H4 (cell line): ENCODE data around the gene CRTC2. TPM values are rescaled to one million over a fixed set of nuclear protein-coding genes. Genes with fewer than 3 reads are reported as not detected.

ENCODE experiments used
- total RNA-seq: library from RNA; depleted of rRNA; stranded (reverse); fragments of >200 nt; shearing (Covaris generic); gene quantifications from 2 replicates; pipeline ENCODE4 v1.2.3, GENCODE V29; 2014; rRNA removed

Gene CRTC2
- total RNA-seq, 1 experiment from 2014 or later: 6.5 TPM

Other genes starting within 250 kb of the CRTC2 start
- gene INTS3, start 230.6 kb downstream of the CRTC2 start, total RNA-seq: 16.7 and 18.6 TPM in 2 replicates
- gene SLC27A3, start 183.2 kb downstream of the CRTC2 start, total RNA-seq: 0.93 and 2.9 TPM in 2 replicates
- gene GATAD2B, start 35.6 kb downstream of the CRTC2 start, total RNA-seq: 4.9 and 7.2 TPM in 2 replicates
- 3.5 and 4.3 TPM in 2 replicates for gene DENND4B, start 11.9 kb downstream of the CRTC2 start, total RNA-seq
- 93.2 and 96.9 TPM in 2 replicates for gene SLC39A1, start 4.9 kb upstream of the CRTC2 start, total RNA-seq
- gene CREB3L4, start 9.3 kb upstream of the CRTC2 start, total RNA-seq: 9.6 and 13.3 TPM in 2 replicates
- gene JTB, start 19.1 kb upstream of the CRTC2 start, total RNA-seq: 256 and 283 TPM in 2 replicates
- 29.2 and 36.1 TPM in 2 replicates for gene RAB13, start 27.7 kb upstream of the CRTC2 start, total RNA-seq
- 3,546 and 4,042 TPM in 2 replicates for gene RPS27, start 32.1 kb upstream of the CRTC2 start, total RNA-seq
- 0.02 TPM in 1 of 2 replicates, not detected in the other for gene NUP210L, start 196.5 kb upstream of the CRTC2 start, total RNA-seq
- 482 and 546 TPM in 2 replicates for gene TPM3, start 233.5 kb upstream of the CRTC2 start, total RNA-seq
- gene CFAP141, start 247.7 kb upstream of the CRTC2 start, total RNA-seq: not detected in 2 replicates